GM19035 (cell line): Measurements from ENCODE around the gene JSRP1.

Source experiments
- ATAC-seq: cut with Tn5 transposase; IDR thresholded peaks from one replicate; pipeline ENCODE4 v1.9.1; 2021; ENCODE audit not compliant: unreplicated experiment

Gene JSRP1

GRCh38 chr19:2255982-2256685 lies at the start of gene JSRP1:
Gene JSRP1, minus strand, starts transcription at chr19:2256417. Its CDS starts 1,103 bp downstream, at chr19:2255314.
- no peak for ATAC-seq

GRCh38 chr19:2305452-2306280 lies 49.4 kb upstream of the JSRP1 start:
- no peak for ATAC-seq

- no peak for ATAC-seq
Measured at GRCh38 chr19:2303211-2303798, 47.1 kb upstream of the JSRP1 start.

GRCh38 chr19:2302319-2303210 lies 46.3 kb upstream of the JSRP1 start:
- ATAC-seq = no peak

- ATAC-seq = no peak
Measured at GRCh38 chr19:2300533-2300932, 44.3 kb upstream of the JSRP1 start.

GRCh38 chr19:2296141-2296540 lies 39.9 kb upstream of the JSRP1 start:
- no peak for ATAC-seq

GRCh38 chr19:2294687-2295335 lies 38.6 kb upstream of the JSRP1 start:
- ATAC-seq = no peak

GRCh38 chr19:2291185-2291751 lies 35.1 kb upstream of the JSRP1 start:
- no peak for ATAC-seq

- no peak for ATAC-seq
Measured at GRCh38 chr19:2290441-2291184, 34.4 kb upstream of the JSRP1 start.

GRCh38 chr19:2289714-2290435 lies 33.7 kb upstream of the JSRP1 start:
- no peak for ATAC-seq

GRCh38 chr19:2288818-2289713 lies 32.8 kb upstream of the JSRP1 start:
- no peak for ATAC-seq

GRCh38 chr19:2288338-2288817 lies 32.2 kb upstream of the JSRP1 start:
- ATAC-seq = no peak

GRCh38 chr19:2287585-2288337 lies 31.5 kb upstream of the JSRP1 start:
- ATAC-seq = no peak

GRCh38 chr19:2286402-2287140 lies 30.4 kb upstream of the JSRP1 start:
- ATAC-seq = no peak

GRCh38 chr19:2283835-2284507 lies 27.8 kb upstream of the JSRP1 start:
- ATAC-seq = no peak

GRCh38 chr19:2282862-2283237 lies 26.6 kb upstream of the JSRP1 start:
- ATAC-seq = no peak
